ENCODE results near the gene SRP68. TPM values are rescaled to one million over a fixed set of nuclear protein-coding genes. Genes with fewer than 3 reads are reported as not detected.

Gene SRP68
- total RNA-seq, 2 donors from 2014 or later, result 73.9 to 78.0 TPM

DNA sequence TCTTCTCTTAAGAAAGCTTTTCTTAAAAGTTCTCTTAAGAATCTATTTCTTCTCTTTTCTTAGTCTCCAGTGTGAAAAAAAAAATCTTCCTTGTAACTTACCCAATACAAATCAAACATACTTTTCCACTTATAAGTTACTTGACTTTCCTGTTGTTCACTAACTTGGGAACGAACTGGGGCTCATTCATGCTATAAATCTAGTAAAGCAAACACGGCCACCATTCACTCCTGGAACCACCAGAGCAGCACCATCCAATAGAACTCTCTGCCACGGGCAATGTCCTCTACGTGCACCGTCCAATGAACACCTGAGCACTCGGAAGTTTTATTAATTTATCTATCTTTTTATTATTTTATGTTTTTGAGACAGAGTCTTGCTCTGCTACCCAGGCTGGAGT lies 20.8 kb downstream of the SRP68 start:
- 92% methylated on average over 6 of the region's 6 CpGs; no CpG with 5 or more reads in 1 of the 2 experiments for WGBS, 2 experiments (ENCODE audit: insufficient coverage in 1 of 2, insufficient read length in 1 of 2)
- no peaks in the 10 kb centered on the region for H3K4me1 Mint-ChIP-seq
- Histone ChIP-seq H3K4me3 (ENCODE audit: low read length) (no peak overlapping the region), H3K4me1 (ENCODE audit: control insufficient read depth, insufficient read depth, low read length) (no peaks in the 10 kb centered on the region), H3K27me3 (ENCODE audit: control insufficient read depth, insufficient read depth, low read length, poor library complexity, severe bottlenecking) (no peaks in the 10 kb centered on the region), H3K27ac (ENCODE audit: low read depth, low read length) (no peak overlapping the region), H3K36me3 (ENCODE audit: control insufficient read depth, insufficient read depth, low read length) (peaks cover 86% of the 10 kb centered on the region), H3K9ac (ENCODE audit: extremely low read depth, low read length, poor library complexity, severe bottlenecking) (no peak overlapping the region), H3K9me3 (ENCODE audit: control insufficient read depth, low read length) (no peaks in the 10 kb centered on the region)
- no peaks in the 10 kb centered on the region for H3K27me3 Mint-ChIP-seq (ENCODE audit: insufficient read depth)
- H3K4me3 Mint-ChIP-seq, result no peak overlapping the region
- peaks cover 67% of the 10 kb centered on the region for H3K36me3 Mint-ChIP-seq (ENCODE audit: low read depth)
- TF ChIP-seq, protein P1, sequence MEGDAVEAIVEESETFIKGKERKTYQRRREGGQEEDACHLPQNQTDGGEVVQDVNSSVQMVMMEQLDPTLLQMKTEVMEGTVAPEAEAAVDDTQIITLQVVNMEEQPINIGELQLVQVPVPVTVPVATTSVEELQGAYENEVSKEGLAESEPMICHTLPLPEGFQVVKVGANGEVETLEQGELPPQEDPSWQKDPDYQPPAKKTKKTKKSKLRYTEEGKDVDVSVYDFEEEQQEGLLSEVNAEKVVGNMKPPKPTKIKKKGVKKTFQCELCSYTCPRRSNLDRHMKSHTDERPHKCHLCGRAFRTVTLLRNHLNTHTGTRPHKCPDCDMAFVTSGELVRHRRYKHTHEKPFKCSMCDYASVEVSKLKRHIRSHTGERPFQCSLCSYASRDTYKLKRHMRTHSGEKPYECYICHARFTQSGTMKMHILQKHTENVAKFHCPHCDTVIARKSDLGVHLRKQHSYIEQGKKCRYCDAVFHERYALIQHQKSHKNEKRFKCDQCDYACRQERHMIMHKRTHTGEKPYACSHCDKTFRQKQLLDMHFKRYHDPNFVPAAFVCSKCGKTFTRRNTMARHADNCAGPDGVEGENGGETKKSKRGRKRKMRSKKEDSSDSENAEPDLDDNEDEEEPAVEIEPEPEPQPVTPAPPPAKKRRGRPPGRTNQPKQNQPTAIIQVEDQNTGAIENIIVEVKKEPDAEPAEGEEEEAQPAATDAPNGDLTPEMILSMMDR (conservative IDR thresholded peaks at IDR 0.05), result no peak
- no peak overlapping the region for H3K27ac Mint-ChIP-seq
- no peaks in the 10 kb centered on the region for H3K9me3 Mint-ChIP-seq
- no peak for DNase-seq

DNA sequence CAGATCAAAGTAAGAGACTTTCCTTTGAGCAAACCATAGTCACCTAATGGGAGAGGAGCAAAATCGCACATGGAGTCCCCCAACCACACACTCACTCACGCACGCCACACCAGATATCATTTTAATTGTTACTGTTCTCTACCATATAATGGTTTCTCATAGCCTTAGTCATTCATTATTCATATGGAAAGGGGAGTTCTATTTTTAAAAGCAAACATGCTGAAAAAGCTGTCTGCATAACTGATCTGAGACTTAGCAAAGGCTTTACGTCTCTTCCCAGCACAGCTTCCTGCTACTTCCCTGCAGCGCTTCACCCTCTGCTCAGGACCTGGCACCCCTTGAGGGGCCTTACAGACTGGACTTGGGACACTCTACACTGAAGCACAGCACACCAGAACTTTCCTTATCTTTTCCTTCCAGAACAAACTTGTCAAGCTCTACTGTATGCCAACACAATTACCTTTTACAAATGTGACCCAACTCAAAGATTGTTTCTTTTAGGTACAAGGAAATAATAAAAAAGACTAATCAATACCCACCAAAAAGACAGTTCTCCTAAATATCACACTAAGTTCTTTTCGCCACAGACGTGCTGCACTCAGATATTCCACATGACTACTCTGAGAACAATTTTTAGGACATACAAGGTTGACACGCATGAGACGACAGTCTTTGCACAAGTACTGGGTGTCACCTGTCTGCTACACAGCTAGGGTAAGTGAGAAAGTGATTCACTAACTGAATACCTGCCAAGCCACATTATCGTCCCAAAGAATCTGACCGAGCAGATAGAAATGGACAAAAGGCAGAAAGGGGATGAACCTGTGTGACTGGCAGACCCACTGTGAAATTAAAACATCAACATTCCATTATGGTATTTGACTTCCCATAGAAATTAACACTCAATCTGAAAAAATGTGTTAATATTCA lies 21.5 kb downstream of the SRP68 start:
- no peaks in the 10 kb centered on the region for H3K4me1 ChIP-seq (ENCODE audit: control insufficient read depth, insufficient read depth, low read length)
- Mint-ChIP-seq H3K27ac (no peak overlapping the region), H3K4me3 (no peak overlapping the region), H3K36me3 (ENCODE audit: low read depth) (peaks cover 67% of the 10 kb centered on the region), H3K9me3 (no peaks in the 10 kb centered on the region), H3K27me3 (ENCODE audit: insufficient read depth) (no peaks in the 10 kb centered on the region), H3K4me1 (no peaks in the 10 kb centered on the region)
- no peak overlapping the region for H3K9ac ChIP-seq (ENCODE audit: extremely low read depth, low read length, poor library complexity, severe bottlenecking)
- H3K27ac ChIP-seq (ENCODE audit: low read depth, low read length), result no peak overlapping the region
- no peaks in the 10 kb centered on the region for H3K9me3 ChIP-seq (ENCODE audit: control insufficient read depth, low read length)
- TF ChIP-seq, protein P1 (conservative IDR thresholded peaks at IDR 0.05), result no peak
- no peaks in the 10 kb centered on the region for H3K27me3 ChIP-seq (ENCODE audit: control insufficient read depth, insufficient read depth, low read length, poor library complexity, severe bottlenecking)
- no peak overlapping the region for H3K4me3 ChIP-seq (ENCODE audit: low read length)
- no peak for DNase-seq
- peaks cover 85% of the 10 kb centered on the region for H3K36me3 ChIP-seq (ENCODE audit: control insufficient read depth, insufficient read depth, low read length)
- WGBS, 2 experiments (ENCODE audit: insufficient coverage in 1 of 2, insufficient read length in 1 of 2), result 96 to 97% methylated on average over 6 to 11 of the region's 11 CpGs

DNA sequence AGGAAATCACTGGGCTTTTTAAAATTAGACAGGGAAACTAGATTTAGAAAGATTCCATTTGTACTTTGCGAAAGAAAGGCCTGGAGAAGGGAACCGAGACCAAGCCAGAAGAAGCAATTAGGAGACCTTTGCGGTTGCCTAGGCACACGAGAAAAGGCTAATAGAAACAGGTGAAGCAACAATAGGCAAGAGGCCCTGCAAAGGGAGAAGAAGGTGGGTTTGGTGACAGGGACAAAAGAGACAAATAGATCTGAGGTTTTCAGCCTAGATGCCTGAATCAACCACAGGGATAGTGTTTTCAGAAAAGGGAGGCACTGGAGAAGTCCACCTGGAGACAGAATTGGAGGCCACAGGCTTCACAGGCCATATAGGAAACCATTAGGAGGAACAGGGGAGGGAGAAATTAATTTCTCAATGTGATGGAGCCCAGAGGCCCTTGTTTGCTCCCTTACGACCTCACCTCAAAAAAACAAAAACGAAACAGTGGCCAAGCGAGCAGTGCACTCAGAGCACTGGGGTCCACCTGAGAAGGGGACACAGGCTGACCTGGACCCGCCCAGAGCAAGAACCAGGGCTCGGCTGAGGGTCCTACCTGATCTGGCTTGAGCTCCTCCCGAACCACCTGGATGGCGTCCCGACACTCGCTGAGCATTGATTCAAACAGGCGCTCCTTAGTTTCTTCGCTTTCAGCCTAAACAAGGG lies 22.3 kb downstream of the SRP68 start:
- no peak for DNase-seq
- H3K27ac Mint-ChIP-seq, result peak overlapping the region; percentile 40

More for the DNA sequence above, 22.3 kb downstream of the SRP68 start:
- Histone ChIP-seq H3K9ac (ENCODE audit: extremely low read depth, low read length, poor library complexity, severe bottlenecking) (no peak overlapping the region), H3K36me3 (ENCODE audit: control insufficient read depth, insufficient read depth, low read length) (peaks cover 87% of the 10 kb centered on the region), H3K27ac (ENCODE audit: low read depth, low read length) (no peak overlapping the region), H3K4me1 (ENCODE audit: control insufficient read depth, insufficient read depth, low read length) (no peaks in the 10 kb centered on the region), H3K9me3 (ENCODE audit: control insufficient read depth, low read length) (no peaks in the 10 kb centered on the region), H3K4me3 (ENCODE audit: low read length) (no peak overlapping the region), H3K27me3 (ENCODE audit: control insufficient read depth, insufficient read depth, low read length, poor library complexity, severe bottlenecking) (no peaks in the 10 kb centered on the region)
- no peak overlapping the region for H3K4me3 Mint-ChIP-seq
- TF ChIP-seq, protein P1 (conservative IDR thresholded peaks at IDR 0.05), result no peak
- H3K4me1 Mint-ChIP-seq, result no peaks in the 10 kb centered on the region
- peaks cover 70% of the 10 kb centered on the region for H3K36me3 Mint-ChIP-seq (ENCODE audit: low read depth)
- no peaks in the 10 kb centered on the region for H3K9me3 Mint-ChIP-seq
- WGBS, 2 experiments (ENCODE audit: insufficient coverage in 1 of 2, insufficient read length in 1 of 2), result 95% methylated on average over 13 to 15 of the region's 15 CpGs
- no peaks in the 10 kb centered on the region for H3K27me3 Mint-ChIP-seq (ENCODE audit: insufficient read depth)

Measured in endodermal cell (in vitro differentiated cells).